GM06990 (cell line): ENCODE results near the gene CCDC12.

Experiments
- DNase-seq: peaks from one replicate; pipeline ENCODE4 v3.0.0-alpha.2; 2011; ENCODE audit not compliant: insufficient read length; ENCODE audit errors: extremely low read depth
- H3K27me3 ChIP-seq: replicated peaks from 2 replicates; pipeline ENCODE4 v1.6.0; 2011; ENCODE audit warnings: low read length; ENCODE audit not compliant: control insufficient read depth, insufficient read depth
- H3K36me3 ChIP-seq: 2 replicates; pipeline ENCODE4 v1.5.1; 2011; ENCODE audit warnings: low read length; ENCODE audit not compliant: control insufficient read depth, insufficient read depth
- H3K4me3 ChIP-seq: replicated peaks from 2 replicates; pipeline ENCODE4 v1.5.1; 2011; ENCODE audit warnings: low read depth, mild to moderate bottlenecking, control low read depth, low read length
- CTCF ChIP-seq: IDR thresholded peaks from 2 replicates; pipeline ENCODE4 v1.5.1; 2011; ENCODE audit warnings: low read length, control low read depth, mild to moderate bottlenecking, inconsistent platforms; ENCODE audit not compliant: insufficient read depth, poor library complexity, severe bottlenecking

CCDC12 gene

GRCh38 chr3:46876313-46877300, 99.9 kb downstream of the CCDC12 start:
- Histone ChIP-seq H3K36me3 (no peaks in the 10 kb centered on the region), H3K4me3 (no peak overlapping the region), H3K27me3 (no peaks in the 10 kb centered on the region; the same call in none of the 2 replicates)
- no peak for TF ChIP-seq CTCF
- DNase-seq = no peak

- no peaks in the 10 kb centered on the region; the same call in 1 of the 2 replicates for H3K27me3 ChIP-seq
- H3K36me3 ChIP-seq = no peaks in the 10 kb centered on the region
- H3K4me3 ChIP-seq = no peak overlapping the region
- TF ChIP-seq CTCF = no peak
- no peak for DNase-seq
Observed at GRCh38 chr3:46875560-46875959, 101.0 kb downstream of the CCDC12 start.

- Histone ChIP-seq H3K4me3 (no peak overlapping the region), H3K27me3 (peaks cover 2% of the 10 kb centered on the region), H3K36me3 (no peaks in the 10 kb centered on the region)
- no peak for DNase-seq
- TF ChIP-seq CTCF = no peak
Observed at GRCh38 chr3:46874430-46874829, 102.1 kb downstream of the CCDC12 start.

DNA sequence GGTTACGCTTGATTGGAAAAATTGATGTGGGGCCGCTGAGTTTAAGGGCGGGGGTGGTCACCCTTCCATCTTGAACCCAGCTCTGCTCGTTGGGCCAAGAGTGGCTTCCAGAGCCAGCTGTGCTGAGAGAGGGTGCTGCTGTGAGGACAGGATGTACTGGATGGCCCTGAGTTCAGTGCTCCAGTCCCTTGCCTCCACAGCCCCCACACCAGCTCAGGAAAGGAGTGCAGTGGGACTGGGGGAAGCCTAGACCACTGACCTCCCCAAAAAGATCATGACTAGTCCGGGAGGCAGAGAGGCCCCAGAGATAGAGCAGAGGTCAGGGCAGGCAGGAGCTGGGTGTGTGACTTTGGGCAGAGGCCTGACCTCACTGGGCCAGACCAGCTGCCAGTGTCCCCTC, 103.0 kb downstream of the CCDC12 start:
- H3K36me3 ChIP-seq = no peaks in the 10 kb centered on the region
- no peak for TF ChIP-seq CTCF
- DNase-seq = no peak
- H3K27me3 ChIP-seq = peaks cover 2% of the 10 kb centered on the region
- H3K4me3 ChIP-seq = no peak overlapping the region
